ENCODE results near the gene SHF. TPM values are rescaled to one million over a fixed set of nuclear protein-coding genes. Genes with fewer than 3 reads are reported as not detected.

Gene SHF
- total and polyA plus RNA-seq, 2 of the 8 experiments (the other 6 are each of a cell fraction or from before 2014, with no cell fraction given), result 13.1 to 26.7 TPM

- POLR2A ChIA-PET (ENCODE audit: partially characterized antibody), result interaction anchor here (0.5 kb wide), 1 partner anchor 33 kb away, joined by 3 read pairs; no protein-coding TSS in a partner anchor
- 71% methylated on average over 5 of the region's 5 CpGs; no CpG with 5 or more reads in 1 of the 2 experiments for WGBS, 2 experiments (ENCODE audit: extremely low coverage in 1 of 2, insufficient coverage in 1 of 2, insufficient read length in 1 of 2, insufficient replicate concordance in 2 of 2, low coverage in 1 of 2, low lambda C conversion rate in 2 of 2, missing lambda C conversion rate in 1 of 2)
- H3K14ac ChIP-seq (ENCODE audit: insufficient read length), result no peak overlapping the region
Observed at GRCh38 chr15:45228931-45229330, 41.2 kb upstream of the SHF start.

More at GRCh38 chr15:45228931-45229330, 41.2 kb upstream of the SHF start:
- Histone ChIP-seq H3K79me2 (ENCODE audit: control insufficient read depth in 1 of 2, insufficient read depth in 2 of 2, low read length in 2 of 2) (no peaks in the 10 kb centered on the region), H4K91ac (replicated peaks; ENCODE audit: insufficient read length, low read length) (no peak overlapping the region), H3K9ac (replicated peaks in 1 of 4; ENCODE audit: extremely low read depth in 1 of 4, low read depth in 3 of 4, low read length in 3 of 4) (no peak overlapping the region), H3K27ac (ENCODE audit: low read depth, low read length) (no peak overlapping the region), H2BK5ac (ENCODE audit: low read depth, low read length) (no peak overlapping the region), H3K27me3 (replicated peaks in 1 of 4; ENCODE audit: control insufficient read depth in 3 of 4, extremely low read depth in 1 of 4, insufficient read depth in 3 of 4, low read length in 3 of 4) (no peaks in the 10 kb centered on the region), H4K8ac (ENCODE audit: extremely low read depth, insufficient read depth, low read length) (no peak overlapping the region), H3K23me2 (ENCODE audit: low read depth, low read length) (no peaks in the 10 kb centered on the region), H3K23ac (ENCODE audit: insufficient read length) (no peak overlapping the region), H3K4me1 (replicated peaks in 1 of 4; ENCODE audit: control insufficient read depth in 3 of 4, insufficient read depth in 4 of 4, low read length in 3 of 4) (no peaks in the 10 kb centered on the region), H4K5ac (ENCODE audit: insufficient read length, low read depth, low read length) (no peak overlapping the region), H2BK20ac (ENCODE audit: low read length) (no peak overlapping the region), H3K18ac (ENCODE audit: extremely low read depth, low read length) (no peak overlapping the region), H3K36me3 (ENCODE audit: control insufficient read depth in 2 of 4, insufficient read depth in 4 of 4, low read length in 3 of 4) (no peaks in the 10 kb centered on the region), H2BK120ac (replicated peaks; ENCODE audit: low read depth, low read length) (no peak overlapping the region), H3K56ac (replicated peaks; ENCODE audit: insufficient read length, low read depth, low read length) (no peak overlapping the region), H2AK5ac (ENCODE audit: low read depth, low read length) (no peak overlapping the region), H3K4ac (replicated peaks; ENCODE audit: insufficient read length, low read depth, low read length) (no peak overlapping the region), H3K4me3 (ENCODE audit: extremely low read depth in 1 of 4, insufficient read depth in 2 of 4, low read depth in 3 of 4, low read length in 4 of 4) (no peak overlapping the region), H2BK15ac (ENCODE audit: low read length) (no peak overlapping the region), H2AFZ (ENCODE audit: low read length) (no peak overlapping the region), H3K4me2 (ENCODE audit: insufficient read depth in 1 of 2, low read depth in 2 of 2, low read length in 2 of 2) (no peak overlapping the region), H3K79me1 (ENCODE audit: low read depth, low read length) (no peaks in the 10 kb centered on the region), H4K20me1 (replicated peaks in 1 of 2; ENCODE audit: control insufficient read depth in 1 of 2, insufficient read depth in 2 of 2, low read length in 2 of 2) (no peaks in the 10 kb centered on the region), H2BK12ac (ENCODE audit: low read depth, low read length) (no peak overlapping the region), H3K9me3 (ENCODE audit: insufficient read depth in 2 of 2, low read depth in 1 of 2, low read length in 1 of 2) (peaks cover 3 to 12% of the 10 kb centered on the region in 2 experiments; a peak in 2 of 4 replicates)
- DNase-seq (ENCODE audit: low read depth in 1 of 2, low spot score in 2 of 2) (no peak), FAIRE-seq (no peak)
- CTCF ChIA-PET (ENCODE audit: partially characterized antibody), result interaction anchor here (0.6 to 2.2 kb wide), 6 partner anchors 22 to 128 kb away, joined by 3 to 9 read pairs (median 3); no protein-coding TSS in a partner anchor
- TF ChIP-seq PHF8 (conservative IDR thresholded peaks at IDR 0.05; ENCODE audit: low read depth, low read length) (no peak), RBBP5 (IDR thresholded peaks at IDR 0.05; ENCODE audit: borderline replicate concordance, low read depth, low read length) (no peak), TEAD4 (IDR thresholded peaks at IDR 0.05; ENCODE audit: low read depth, low read length) (no peak)
